ENCODE measurements around the gene PLK1. TPM values are rescaled to one million over a fixed set of nuclear protein-coding genes. Genes with fewer than 3 reads are reported as not detected.
"Not testable (repeated sequence)": the region's sequence is repeated elsewhere in the genome, so short reads cannot be mapped to it uniquely, and the experiment has no call there.

PLK1 gene
- total RNA-seq, result 2.6 TPM

DNA sequence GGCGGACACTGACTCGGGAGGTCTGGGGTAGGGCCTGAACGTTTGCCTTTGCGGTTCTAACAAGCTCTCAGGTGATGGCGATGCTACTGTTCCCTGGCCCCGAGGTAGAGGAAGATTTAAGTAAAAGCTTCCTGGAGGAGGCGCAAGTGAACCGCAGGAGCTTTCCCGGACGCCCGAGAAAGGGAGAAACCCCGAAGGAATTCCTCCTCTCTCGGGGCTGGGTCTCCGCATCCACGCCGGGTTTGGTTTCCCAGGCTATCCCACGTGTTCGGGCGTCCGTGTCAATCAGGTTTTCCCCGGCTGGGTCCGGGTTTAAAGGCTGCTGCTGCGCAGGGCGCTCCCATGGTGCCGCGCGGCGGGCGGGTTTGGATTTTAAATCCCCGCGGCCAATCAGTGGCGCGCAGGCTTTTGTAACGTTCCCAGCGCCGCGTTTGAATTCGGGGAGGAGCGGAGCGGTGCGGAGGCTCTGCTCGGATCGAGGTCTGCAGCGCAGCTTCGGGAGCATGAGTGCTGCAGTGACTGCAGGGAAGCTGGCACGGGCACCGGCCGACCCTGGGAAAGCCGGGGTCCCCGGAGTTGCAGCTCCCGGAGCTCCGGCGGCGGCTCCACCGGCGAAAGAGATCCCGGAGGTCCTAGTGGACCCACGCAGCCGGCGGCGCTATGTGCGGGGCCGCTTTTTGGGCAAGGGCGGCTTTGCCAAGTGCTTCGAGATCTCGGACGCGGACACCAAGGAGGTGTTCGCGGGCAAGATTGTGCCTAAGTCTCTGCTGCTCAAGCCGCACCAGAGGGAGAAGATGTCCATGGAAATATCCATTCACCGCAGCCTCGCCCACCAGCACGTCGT is at the start of gene PLK1:
Gene PLK1 (plus strand): TSS at position 460 of the 844 bp plus-strand sequence. CDS start 44 bp downstream, at position 504.
- Histone ChIP-seq H3K36me3 (ENCODE audit: control insufficient read depth in 3 of 3, insufficient read depth in 3 of 3, low read length in 3 of 3) (peaks cover 14 to 26% (median 21%) of the 10 kb centered on the region in 3 donors), H3K9me3 (ENCODE audit: control insufficient read depth in 3 of 3, low read length in 3 of 3) (no peaks in the 10 kb centered on the region), H3K4me3 (ENCODE audit: low read length in 3 of 3) (peak within 1 kb of the TSS; percentile 65 to 73 (median 73)), H3K4me1 (ENCODE audit: control insufficient read depth in 3 of 3, insufficient read depth in 3 of 3, low read length in 3 of 3) (peaks cover 13 to 16% (median 14%) of the 10 kb centered on the region in 3 donors), H3K9ac (ENCODE audit: low read depth in 1 of 3, low read length in 3 of 3) (peak within 1 kb of the TSS; percentile 56 to 77 (median 73)), H3K27ac (ENCODE audit: low read depth, low read length) (no peak within 1 kb of the TSS), H3K27me3 (ENCODE audit: control insufficient read depth in 3 of 3, insufficient read depth in 3 of 3, low read length in 3 of 3) (no peaks in the 10 kb centered on the region)

DNA sequence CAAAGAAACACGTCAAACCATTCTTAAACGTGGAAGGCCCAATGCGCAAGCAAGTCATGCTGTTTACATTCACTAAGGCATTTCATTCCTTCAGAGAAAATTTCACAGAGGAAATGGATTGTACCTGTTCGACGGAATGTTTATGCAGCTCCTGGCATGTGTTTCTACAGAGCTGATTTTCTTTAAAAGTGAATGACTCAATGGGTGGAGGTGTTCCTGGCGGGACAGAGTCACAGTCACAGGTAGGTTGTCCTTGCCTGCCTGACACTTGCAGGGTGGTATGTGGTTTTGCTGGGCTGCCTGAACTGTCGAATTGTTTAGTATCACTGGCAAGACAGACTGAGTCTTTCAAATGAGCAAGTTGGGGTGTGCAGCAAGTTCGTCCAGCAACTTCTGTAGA is 49.2 kb upstream of the PLK1 start:
- H3K9ac ChIP-seq (ENCODE audit: low read depth in 1 of 3, low read length in 3 of 3), result no peak overlapping the region
- no peak overlapping the region for H3K27ac ChIP-seq (ENCODE audit: low read depth, low read length)
- H3K4me3 ChIP-seq (ENCODE audit: low read length in 3 of 3), result no peak overlapping the region
- no peaks in the 10 kb centered on the region for H3K9me3 ChIP-seq (ENCODE audit: control insufficient read depth in 3 of 3, low read length in 3 of 3)
- no peaks in the 10 kb centered on the region for H3K4me1 ChIP-seq (ENCODE audit: control insufficient read depth in 3 of 3, insufficient read depth in 3 of 3, low read length in 3 of 3)
- no peaks in the 10 kb centered on the region for H3K27me3 ChIP-seq (ENCODE audit: control insufficient read depth in 3 of 3, insufficient read depth in 3 of 3, low read length in 3 of 3)
- peaks cover 22 to 34% (median 29%) of the 10 kb centered on the region in 3 donors for H3K36me3 ChIP-seq (ENCODE audit: control insufficient read depth in 3 of 3, insufficient read depth in 3 of 3, low read length in 3 of 3)

DNA sequence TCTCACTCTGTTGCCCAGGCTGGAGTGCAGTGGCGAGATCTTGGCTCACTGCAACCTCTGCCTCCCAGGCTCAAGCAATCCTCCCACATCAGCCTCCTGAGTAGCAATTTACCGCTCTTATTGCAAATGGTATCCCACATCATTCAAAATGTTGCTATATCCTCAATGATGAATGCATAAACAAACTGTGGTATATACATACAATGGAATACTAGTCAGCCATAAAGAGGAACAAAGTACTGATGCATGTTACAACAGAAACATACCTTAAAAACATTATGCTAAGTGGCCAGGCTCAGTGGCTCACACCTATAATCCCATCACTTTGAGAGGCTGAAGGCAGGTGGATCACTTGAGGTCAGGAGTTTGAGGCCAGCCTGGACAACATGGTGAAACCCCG is 46.8 kb upstream of the PLK1 start:
- H3K9me3 ChIP-seq (ENCODE audit: control insufficient read depth in 3 of 3, low read length in 3 of 3); H3K4me3 ChIP-seq (ENCODE audit: low read length in 3 of 3); H3K27ac ChIP-seq (ENCODE audit: low read depth, low read length); H3K4me1 ChIP-seq (ENCODE audit: control insufficient read depth in 3 of 3, insufficient read depth in 3 of 3, low read length in 3 of 3); H3K9ac ChIP-seq (ENCODE audit: low read depth in 1 of 3, low read length in 3 of 3); H3K27me3 ChIP-seq (ENCODE audit: control insufficient read depth in 3 of 3, insufficient read depth in 3 of 3, low read length in 3 of 3): not testable (repeated sequence)
- H3K36me3 ChIP-seq (ENCODE audit: control insufficient read depth in 3 of 3, insufficient read depth in 3 of 3, low read length in 3 of 3), result peaks cover 15 to 40% (median 38%) of the 10 kb centered on the region in 3 donors

DNA sequence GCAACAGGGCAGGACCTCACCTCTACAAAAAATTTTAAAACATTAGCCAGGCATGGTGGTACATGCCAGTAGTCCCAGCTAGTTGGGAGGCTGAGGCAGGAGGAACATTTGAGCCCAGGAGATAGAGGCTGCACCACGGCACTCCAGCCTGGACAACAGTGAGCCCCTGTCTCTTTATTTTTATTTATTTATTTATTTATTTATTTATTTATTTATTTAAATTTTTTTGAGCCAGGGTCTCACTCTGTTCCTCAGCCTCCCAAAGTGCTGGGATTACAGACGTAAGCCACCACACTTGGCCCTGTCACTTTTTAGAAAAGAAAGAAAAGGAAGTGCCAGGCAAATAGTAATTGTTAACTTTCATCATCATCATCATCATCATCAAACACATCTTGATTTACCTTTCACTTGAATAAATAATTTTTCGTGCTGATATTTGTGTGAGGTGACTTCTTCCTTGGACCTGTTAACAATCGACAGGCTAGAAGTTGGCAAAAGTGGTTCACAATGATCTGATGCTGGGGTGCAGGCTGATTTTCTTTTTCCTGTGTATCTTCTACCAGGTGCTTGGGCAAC is 44.1 kb upstream of the PLK1 start:
- Histone ChIP-seq H3K4me1 (ENCODE audit: control insufficient read depth in 3 of 3, insufficient read depth in 3 of 3, low read length in 3 of 3) (no peaks in the 10 kb centered on the region), H3K27me3 (ENCODE audit: control insufficient read depth in 3 of 3, insufficient read depth in 3 of 3, low read length in 3 of 3) (no peaks in the 10 kb centered on the region), H3K27ac (ENCODE audit: low read depth, low read length) (no peak overlapping the region), H3K9ac (ENCODE audit: low read depth in 1 of 3, low read length in 3 of 3) (no peak overlapping the region), H3K4me3 (ENCODE audit: low read length in 3 of 3) (no peak overlapping the region), H3K9me3 (ENCODE audit: control insufficient read depth in 3 of 3, low read length in 3 of 3) (no peaks in the 10 kb centered on the region), H3K36me3 (ENCODE audit: control insufficient read depth in 3 of 3, insufficient read depth in 3 of 3, low read length in 3 of 3) (peaks cover 15 to 33% (median 25%) of the 10 kb centered on the region in 3 donors)

DNA sequence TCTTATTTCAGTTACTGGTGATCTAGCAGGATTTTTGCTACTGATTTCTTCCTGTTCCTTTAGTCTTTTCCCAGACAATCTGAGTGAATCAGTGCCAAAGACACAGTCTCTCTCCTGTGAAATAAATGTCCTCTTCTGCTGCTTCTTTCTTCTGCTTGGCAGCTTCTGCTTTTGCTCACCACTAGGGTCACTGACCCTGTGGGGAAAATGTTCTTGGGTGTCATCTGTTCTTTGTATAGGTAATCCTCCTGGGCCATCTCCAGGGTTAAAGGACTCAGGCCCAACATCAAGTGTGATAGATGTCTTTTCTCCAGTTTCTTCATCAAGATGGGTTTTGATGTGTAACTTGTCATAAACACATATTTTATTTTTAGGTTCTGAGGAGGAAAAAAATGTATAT is 42.7 kb upstream of the PLK1 start:
- Histone ChIP-seq H3K27ac (ENCODE audit: low read depth, low read length) (no peak overlapping the region), H3K9ac (ENCODE audit: low read depth in 1 of 3, low read length in 3 of 3) (no peak overlapping the region), H3K36me3 (ENCODE audit: control insufficient read depth in 3 of 3, insufficient read depth in 3 of 3, low read length in 3 of 3) (peaks cover 11 to 26% (median 19%) of the 10 kb centered on the region in 3 donors), H3K4me3 (ENCODE audit: low read length in 3 of 3) (no peak overlapping the region), H3K4me1 (ENCODE audit: control insufficient read depth in 3 of 3, insufficient read depth in 3 of 3, low read length in 3 of 3) (peaks cover 3 to 14% (median 8%) of the 10 kb centered on the region in 3 donors), H3K27me3 (ENCODE audit: control insufficient read depth in 3 of 3, insufficient read depth in 3 of 3, low read length in 3 of 3) (no peaks in the 10 kb centered on the region), H3K9me3 (ENCODE audit: control insufficient read depth in 3 of 3, low read length in 3 of 3) (no peaks in the 10 kb centered on the region)

DNA sequence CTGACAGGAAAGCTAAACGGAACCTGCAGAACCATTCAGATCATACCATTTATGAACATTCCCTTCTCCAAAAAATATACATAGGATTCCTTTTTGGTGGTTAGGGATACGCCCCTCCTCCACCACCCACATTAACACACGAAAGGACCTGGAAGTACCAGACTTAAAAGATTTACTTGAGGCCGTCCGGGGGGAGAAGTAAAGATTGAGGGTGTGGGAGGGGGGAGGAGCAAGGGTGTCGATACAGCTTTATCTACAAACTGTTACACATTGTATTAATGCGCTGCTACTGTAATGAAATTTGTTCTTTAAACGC is 38.1 kb upstream of the PLK1 start:
- Histone ChIP-seq H3K36me3 (ENCODE audit: control insufficient read depth in 3 of 3, insufficient read depth in 3 of 3, low read length in 3 of 3) (peaks cover 12 to 21% (median 13%) of the 10 kb centered on the region in 3 donors), H3K27ac (ENCODE audit: low read depth, low read length) (peak overlapping the region; percentile 87)

DNA sequence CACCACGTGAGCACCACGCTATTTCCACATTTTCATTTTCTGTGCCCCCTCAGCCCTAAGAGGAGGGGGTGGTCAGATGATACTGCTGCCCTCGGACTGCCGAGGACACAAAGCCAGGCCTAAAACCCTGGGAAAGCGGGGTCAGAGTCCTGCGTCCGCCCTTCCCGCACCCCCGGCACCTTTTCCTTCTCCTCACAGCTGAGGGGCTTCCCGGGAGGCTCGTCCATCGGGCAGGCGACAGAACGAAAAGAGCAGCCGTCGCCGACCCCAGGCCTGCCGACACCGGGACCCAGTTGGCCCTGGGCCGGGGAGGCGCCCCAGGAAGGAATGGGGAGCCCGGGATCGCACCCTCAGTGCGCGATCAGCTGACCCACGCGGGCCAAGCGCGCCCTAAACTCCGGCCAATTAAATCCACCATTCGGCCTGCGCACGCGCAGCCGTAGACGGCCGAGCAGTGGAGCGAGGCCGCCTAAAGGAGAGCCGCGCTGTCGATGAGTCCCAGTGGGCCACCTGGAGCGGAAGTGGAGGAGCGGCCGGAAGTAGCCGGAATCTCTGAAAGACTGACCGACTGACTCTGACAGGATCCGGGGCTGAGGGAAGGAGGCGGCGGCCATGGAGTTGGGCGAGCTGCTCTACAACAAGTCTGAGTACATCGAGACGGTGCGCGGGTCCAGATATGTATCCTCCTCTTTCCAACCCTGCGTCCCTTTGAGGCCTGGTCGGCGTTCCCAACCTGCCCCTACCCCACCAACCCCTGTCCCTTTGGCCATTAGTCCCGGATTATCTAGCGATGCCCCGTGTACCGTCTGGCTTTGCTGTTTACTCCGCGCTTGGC is 37.5 kb upstream of the PLK1 start, which contains the start of the genes DCTN5 and PALB2:
Gene DCTN5 (plus strand): TSS at position 536 of the 835 bp plus-strand sequence. CDS start 77 bp downstream, at position 613.
Gene PALB2 (minus strand): TSS at position 380 of the 835 bp plus-strand sequence. CDS start 153 bp downstream, at position 227.
- H3K9me3 ChIP-seq (ENCODE audit: control insufficient read depth in 3 of 3, low read length in 3 of 3), result no peaks in the 10 kb centered on the region
- H3K27me3 ChIP-seq (ENCODE audit: control insufficient read depth in 3 of 3, insufficient read depth in 3 of 3, low read length in 3 of 3), result no peaks in the 10 kb centered on the region
- peaks cover 10 to 27% (median 18%) of the 10 kb centered on the region in 3 donors for H3K4me1 ChIP-seq (ENCODE audit: control insufficient read depth in 3 of 3, insufficient read depth in 3 of 3, low read length in 3 of 3)
- H3K4me3 ChIP-seq (ENCODE audit: low read length in 3 of 3), result peak within 1 kb of the TSS; percentile 98 to 100 (median 100)
- H3K27ac ChIP-seq (ENCODE audit: low read depth, low read length), result peak within 1 kb of the TSS; percentile 87
- peak within 1 kb of the TSS; percentile 89 to 98 (median 96) for H3K9ac ChIP-seq (ENCODE audit: low read depth in 1 of 3, low read length in 3 of 3)
- peaks cover 14 to 16% (median 14%) of the 10 kb centered on the region in 3 donors for H3K36me3 ChIP-seq (ENCODE audit: control insufficient read depth in 3 of 3, insufficient read depth in 3 of 3, low read length in 3 of 3)

More for the DNA sequence above, 38.1 kb upstream of the PLK1 start:
- Histone ChIP-seq H3K9ac (ENCODE audit: low read depth in 1 of 3, low read length in 3 of 3) (peak overlapping the region; percentile 89 to 98 (median 96)), H3K4me3 (ENCODE audit: low read length in 3 of 3) (peak overlapping the region; percentile 98 to 100 (median 100)), H3K9me3 (ENCODE audit: control insufficient read depth in 3 of 3, low read length in 3 of 3) (no peaks in the 10 kb centered on the region), H3K4me1 (ENCODE audit: control insufficient read depth in 3 of 3, insufficient read depth in 3 of 3, low read length in 3 of 3) (peaks cover 10 to 27% (median 18%) of the 10 kb centered on the region in 3 donors), H3K27me3 (ENCODE audit: control insufficient read depth in 3 of 3, insufficient read depth in 3 of 3, low read length in 3 of 3) (no peaks in the 10 kb centered on the region)

DNA sequence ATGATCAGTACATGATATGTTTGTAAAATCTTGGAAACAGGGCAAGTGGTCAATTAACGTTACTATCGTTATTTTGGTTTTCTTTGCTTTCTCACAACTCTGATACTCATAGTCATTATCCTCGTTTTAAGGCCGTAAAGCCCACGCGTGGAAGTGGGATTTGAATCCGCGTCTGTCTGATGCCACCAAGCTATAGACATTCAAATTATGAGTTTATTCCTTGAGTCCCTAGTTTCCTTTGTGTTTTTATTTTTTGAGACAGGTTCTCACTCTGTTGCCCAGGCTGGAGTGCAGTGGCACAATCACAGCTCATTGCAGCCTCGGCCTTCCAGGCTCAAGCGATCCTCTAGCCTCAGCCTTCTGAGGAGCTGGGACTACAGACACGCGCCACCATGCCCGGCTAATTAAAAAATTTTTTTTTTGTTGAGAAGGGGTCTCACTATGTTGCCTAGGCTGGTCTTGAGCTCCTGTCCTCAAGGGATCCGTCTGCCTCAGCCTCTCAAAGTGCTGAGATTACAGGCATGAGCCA is 36.4 kb upstream of the PLK1 start:
- H3K9me3 ChIP-seq (ENCODE audit: control insufficient read depth in 3 of 3, low read length in 3 of 3), result no peaks in the 10 kb centered on the region
- peak overlapping the region; percentile 98 to 100 (median 100) for H3K4me3 ChIP-seq (ENCODE audit: low read length in 3 of 3)
- H3K9ac ChIP-seq (ENCODE audit: low read depth in 1 of 3, low read length in 3 of 3), result peak overlapping the region; percentile 87 to 98 (median 96)
- H3K36me3 ChIP-seq (ENCODE audit: control insufficient read depth in 3 of 3, insufficient read depth in 3 of 3, low read length in 3 of 3), result peaks cover 14 to 16% (median 14%) of the 10 kb centered on the region in 3 donors
- H3K27me3 ChIP-seq (ENCODE audit: control insufficient read depth in 3 of 3, insufficient read depth in 3 of 3, low read length in 3 of 3), result no peaks in the 10 kb centered on the region
- H3K27ac ChIP-seq (ENCODE audit: low read depth, low read length), result no peak overlapping the region
- H3K4me1 ChIP-seq (ENCODE audit: control insufficient read depth in 3 of 3, insufficient read depth in 3 of 3, low read length in 3 of 3), result peaks cover 10 to 27% (median 18%) of the 10 kb centered on the region in 3 donors

DNA sequence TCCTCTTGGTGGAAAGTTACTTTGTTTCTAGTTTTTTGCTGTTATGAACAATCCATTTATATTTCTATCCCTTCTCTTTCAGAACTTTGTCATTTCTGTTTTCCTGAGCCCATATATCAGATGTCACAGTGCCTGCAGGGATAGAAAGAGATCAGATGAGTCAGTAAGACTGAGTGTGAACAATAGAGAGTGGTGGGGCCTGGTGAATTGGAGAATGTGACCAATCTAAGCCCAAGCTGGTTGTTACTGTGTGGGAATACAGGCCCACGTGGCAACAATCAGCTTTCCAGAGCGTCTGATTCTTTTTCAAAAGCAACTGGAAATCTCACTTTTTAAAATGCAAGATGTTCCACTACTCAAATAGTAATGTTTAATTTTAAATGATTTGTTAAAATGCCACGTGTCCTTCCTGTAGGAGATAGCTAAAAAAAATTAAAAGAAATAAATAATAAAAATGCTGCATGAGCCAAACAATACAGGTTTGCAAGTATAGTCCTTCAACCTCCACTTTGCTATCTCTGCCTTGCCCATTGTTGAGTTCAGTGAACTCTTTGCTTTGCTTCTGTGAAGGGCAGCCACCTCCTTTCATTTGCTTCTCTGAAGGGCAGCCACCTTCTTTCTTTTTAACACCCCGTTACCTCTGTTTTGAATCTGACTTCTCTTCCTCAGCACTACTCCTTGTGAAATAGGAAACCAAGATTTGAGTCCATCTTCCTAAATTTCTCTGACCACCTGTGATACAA is 27.8 kb upstream of the PLK1 start:
- Histone ChIP-seq H3K4me1 (ENCODE audit: control insufficient read depth in 3 of 3, insufficient read depth in 3 of 3, low read length in 3 of 3) (no peaks in the 10 kb centered on the region), H3K36me3 (ENCODE audit: control insufficient read depth in 3 of 3, insufficient read depth in 3 of 3, low read length in 3 of 3) (peaks cover 0 to 18% (median 5%) of the 10 kb centered on the region in 3 donors), H3K4me3 (ENCODE audit: low read length in 3 of 3) (no peak overlapping the region), H3K27ac (ENCODE audit: low read depth, low read length) (no peak overlapping the region), H3K9me3 (ENCODE audit: control insufficient read depth in 3 of 3, low read length in 3 of 3) (no peaks in the 10 kb centered on the region), H3K9ac (ENCODE audit: low read depth in 1 of 3, low read length in 3 of 3) (no peak overlapping the region), H3K27me3 (ENCODE audit: control insufficient read depth in 3 of 3, insufficient read depth in 3 of 3, low read length in 3 of 3) (no peaks in the 10 kb centered on the region)

All from skeletal muscle tissue (tissue), 4 donors.